RKO (cell line): Measurements from ENCODE around the gene SDC3.
"Not testable (repeated sequence)": the region's sequence is repeated elsewhere in the genome, so short reads cannot be mapped to it uniquely, and the experiment has no call there.

Experiments
- DNase-seq: peaks from one replicate; pipeline ENCODE4 v3.0.0-alpha.2; 2016; ENCODE audit warnings: low spot score

SDC3 gene

GRCh38 chr1:30875197-30875596 lies 33.4 kb downstream of the SDC3 start:
- no peak for DNase-seq

- DNase-seq = no peak
Measured at GRCh38 chr1:30874176-30874575, 34.4 kb downstream of the SDC3 start.

GRCh38 chr1:30872948-30873263 lies 35.7 kb downstream of the SDC3 start:
- DNase-seq = no peak

DNA sequence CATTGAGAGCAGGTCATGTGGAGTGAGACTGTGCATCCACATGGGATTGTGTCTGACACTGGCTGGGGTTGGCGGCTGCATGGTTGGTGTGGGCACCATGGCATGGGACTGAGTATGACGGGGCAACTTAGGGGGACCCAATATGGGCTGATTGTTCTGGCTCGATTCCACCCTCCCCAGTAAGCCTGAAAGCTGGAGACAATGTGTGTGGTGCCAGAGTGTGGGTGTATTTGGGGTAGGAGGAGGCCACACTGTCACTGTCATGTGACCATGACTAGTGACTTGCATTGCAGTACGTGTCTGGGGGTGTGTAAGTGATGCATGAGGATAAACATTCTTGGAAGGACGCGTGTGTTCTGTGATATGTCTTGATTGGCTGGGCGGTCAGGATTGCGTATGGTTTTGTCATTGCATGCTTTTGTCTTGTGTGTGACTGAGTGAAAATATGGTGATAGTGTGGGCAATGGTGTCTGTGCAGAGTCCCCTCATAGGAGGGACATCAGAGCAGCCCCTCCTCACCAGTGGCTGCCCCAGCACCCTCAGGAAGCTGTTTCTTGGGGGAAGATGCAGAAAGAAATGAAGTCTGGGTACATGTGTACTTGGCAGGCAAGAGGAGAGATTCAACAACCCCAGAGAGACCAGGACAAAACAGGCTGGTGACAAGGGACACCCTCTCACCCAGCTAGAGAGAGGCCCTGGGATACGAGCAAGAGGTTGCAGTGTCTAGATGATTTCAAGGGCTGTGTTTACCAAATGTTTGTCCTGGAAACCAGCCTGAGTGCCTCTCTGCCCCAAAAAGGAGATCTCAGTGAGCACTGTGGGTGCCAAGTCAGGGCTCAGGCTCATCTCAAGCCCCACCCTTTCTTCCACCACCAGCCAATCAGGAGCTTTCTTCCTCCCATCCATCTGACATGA lies 36.3 kb downstream of the SDC3 start:
- DNase-seq = peak; percentile 85

DNA sequence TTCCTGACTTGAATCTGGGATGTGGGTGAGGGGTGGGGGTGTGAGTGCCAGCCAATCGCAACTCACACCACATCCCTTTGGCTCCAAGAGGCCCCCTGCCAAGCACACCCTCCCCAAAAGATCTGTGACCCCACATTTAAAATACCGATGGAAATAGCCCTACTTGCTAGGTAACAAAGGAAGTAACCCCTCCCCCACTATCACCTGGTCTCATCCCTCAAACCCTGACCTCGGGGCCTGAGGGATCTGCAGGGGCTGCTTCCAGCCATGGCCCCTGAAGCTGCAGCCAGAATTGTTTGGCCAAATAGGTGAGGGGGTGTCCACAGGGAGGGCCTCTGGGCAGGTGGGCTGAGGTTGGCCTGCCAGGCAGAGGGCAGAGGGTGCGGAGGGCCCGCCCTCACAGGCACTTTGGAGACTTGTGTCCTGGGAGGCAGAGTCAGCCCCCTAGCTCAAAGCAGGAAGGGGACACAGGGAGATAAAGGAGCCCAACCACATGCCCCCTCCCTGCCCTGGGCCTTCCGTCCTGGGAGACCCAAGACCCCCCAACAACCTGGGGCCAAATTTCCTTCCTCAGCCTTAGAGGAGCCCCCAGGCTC lies 37.2 kb downstream of the SDC3 start:
- DNase-seq = no peak

GRCh38 chr1:30870656-30871055 lies 37.9 kb downstream of the SDC3 start:
- no peak for DNase-seq

- no peak for DNase-seq
Measured at GRCh38 chr1:30870035-30870434, 38.5 kb downstream of the SDC3 start.

DNA sequence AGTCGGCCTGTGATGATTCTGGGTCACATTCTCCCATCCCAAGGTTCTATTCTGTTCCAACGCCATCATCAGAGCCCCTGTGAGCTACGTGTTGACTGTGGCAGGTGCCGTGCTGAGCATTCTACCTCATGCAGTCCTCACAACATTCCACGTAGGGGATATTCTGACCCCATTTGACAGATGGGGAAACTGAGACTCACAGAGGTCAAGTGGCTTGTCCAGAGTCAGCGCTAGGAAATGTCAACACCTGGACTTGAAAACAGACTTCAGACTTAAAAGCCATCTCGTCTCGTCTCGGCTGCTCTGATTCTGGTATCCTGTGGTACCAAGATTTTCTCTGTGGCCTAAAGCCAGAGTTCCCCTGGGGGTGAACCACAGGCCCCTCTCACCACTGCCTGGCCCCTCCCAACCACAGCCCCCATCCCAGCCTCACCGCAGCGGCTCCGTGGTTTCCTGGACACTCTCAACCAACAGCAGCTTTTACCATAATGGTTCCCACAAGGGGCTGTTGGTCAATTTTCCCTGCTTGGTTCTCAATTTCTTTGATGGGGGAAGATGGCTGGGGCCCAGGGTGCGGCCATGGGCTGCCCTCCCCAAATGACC lies 39.6 kb downstream of the SDC3 start:
- DNase-seq = no peak

- not testable (repeated sequence) for DNase-seq
Measured at GRCh38 chr1:30868057-30868456, 40.5 kb downstream of the SDC3 start.

DNA sequence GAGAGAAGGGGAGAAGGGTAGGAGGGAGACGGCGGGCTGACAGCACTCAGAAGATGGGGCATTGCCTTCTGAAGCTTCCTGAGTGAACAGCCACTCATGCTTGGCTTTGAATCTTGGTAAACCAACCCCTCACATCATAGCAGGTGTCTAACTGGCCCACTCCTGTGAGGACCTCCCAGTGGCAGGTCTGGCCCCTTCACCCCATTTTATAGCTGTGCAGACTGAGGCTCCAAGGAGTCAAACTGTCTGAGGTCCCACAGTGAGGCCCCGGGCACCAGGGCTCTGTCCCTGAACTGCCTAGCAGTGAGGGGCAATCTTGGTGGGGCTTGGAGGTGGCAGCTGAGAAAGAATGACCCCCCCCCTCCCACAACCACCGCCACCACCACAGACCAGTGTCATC lies 41.0 kb downstream of the SDC3 start:
- no peak for DNase-seq

GRCh38 chr1:30866594-30866993 lies 42.0 kb downstream of the SDC3 start:
- DNase-seq = no peak

GRCh38 chr1:30864681-30865080 lies 43.9 kb downstream of the SDC3 start:
- DNase-seq = no peak

- DNase-seq = no peak
Measured at GRCh38 chr1:30863858-30864604, 44.5 kb downstream of the SDC3 start.

DNA sequence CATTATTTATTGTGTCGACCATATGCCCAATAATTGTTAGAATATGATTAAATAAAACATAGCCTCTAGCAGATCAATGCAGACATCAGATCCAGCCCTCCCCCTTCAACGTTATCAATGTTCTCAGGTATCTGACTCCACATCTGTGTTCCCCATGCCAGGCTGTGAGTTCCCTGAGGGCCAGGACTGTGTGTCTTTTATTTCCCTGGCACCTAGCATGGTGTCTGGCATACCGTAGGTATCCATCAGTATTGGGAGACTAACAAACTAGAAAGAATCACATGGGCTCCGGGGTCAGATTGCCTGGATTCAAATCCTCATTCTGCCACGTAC lies 48.3 kb downstream of the SDC3 start:
- no peak for DNase-seq

- no peak for DNase-seq
Measured at GRCh38 chr1:30857964-30858363, 50.6 kb downstream of the SDC3 start.

DNA sequence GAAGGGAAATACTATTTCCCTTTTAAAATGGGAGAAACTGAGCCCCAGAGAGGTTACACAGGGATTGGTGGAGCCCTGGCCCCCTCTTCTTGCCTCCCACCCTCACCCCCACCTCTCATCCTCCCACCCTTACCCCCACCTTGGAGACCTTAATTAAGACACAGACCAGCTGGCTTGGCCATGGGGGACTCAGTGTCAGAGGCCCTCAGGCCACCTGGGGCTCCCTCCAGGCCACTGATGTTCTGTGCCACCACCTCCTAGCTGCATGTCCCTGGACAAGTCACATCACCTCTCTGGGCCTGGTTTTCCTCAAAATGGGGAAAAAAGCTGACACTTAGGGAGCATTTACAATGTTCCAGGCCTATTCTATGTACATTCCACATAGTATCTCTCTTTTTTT lies 51.5 kb downstream of the SDC3 start:
- DNase-seq = no peak

DNA sequence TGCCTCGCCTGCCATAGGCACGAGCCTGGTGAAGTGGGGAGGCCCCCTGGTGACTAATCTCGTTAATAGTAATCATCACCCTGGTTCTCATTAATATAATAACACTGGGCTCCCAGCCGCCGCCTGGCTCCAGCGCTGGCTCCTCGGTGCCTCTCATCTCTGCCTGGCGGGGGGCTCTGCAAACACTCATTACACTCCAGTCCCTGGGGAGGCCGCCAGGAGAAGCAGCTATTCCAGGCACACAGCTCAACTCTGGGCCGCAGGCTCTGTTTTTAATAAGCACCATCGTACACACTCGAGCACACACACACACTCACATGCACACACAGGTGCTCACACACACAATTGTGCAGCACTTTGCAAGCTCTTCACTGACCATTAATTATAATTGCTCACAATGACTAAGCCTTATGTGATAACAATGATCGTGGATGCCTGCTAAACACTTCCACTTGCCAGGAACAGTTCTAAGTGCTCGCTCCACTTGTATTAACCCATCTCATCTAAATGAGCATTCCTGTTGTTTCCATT lies 52.2 kb downstream of the SDC3 start:
- DNase-seq = no peak

GRCh38 chr1:30855686-30856259 lies 52.8 kb downstream of the SDC3 start:
- no peak for DNase-seq

GRCh38 chr1:30853350-30853749 lies 55.2 kb downstream of the SDC3 start:
- DNase-seq = no peak

DNA sequence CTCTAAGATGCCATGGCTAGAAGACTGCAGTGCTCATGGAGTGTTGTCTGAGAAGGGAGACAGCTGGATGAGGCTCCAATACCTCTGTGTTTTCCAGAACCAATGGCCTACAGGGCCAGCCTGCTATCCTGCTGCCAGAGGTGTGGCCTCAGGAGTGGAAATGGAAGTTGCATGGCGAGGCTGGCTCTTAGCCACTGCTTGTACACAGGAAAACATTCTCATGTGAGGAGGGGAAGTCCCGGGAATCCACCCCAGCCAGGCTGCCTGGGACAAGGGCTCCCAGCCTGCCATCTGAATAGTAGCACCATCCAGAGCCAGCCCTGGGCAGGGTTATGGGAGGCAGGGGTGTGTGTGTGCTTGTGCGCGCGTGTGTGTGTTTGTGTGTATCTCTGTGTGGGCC lies 56.5 kb downstream of the SDC3 start:
- DNase-seq = no peak

DNA sequence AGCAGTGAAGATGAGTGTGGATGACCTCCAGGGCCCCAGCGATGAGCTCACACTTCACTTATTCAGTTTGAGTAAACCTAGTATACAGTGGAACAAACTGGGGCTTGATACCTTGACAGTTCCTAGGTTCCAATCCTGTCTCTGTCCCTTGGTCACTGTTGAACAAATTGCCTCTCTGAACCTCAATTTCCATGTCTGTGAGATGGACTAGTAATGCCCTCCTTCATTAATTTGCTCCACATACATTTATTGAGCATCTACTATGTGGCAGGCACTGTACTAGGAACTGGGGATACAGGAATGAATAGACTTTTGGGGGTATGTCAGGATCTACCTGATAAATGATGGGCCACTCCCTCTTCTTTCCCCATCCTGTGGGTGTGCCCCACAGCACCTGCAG lies 57.3 kb downstream of the SDC3 start:
- DNase-seq = no peak

- DNase-seq = no peak
Measured at GRCh38 chr1:30850607-30851006, 58.0 kb downstream of the SDC3 start.
